HG03520 (cell line): ENCODE data around the gene SMIM38.

Experiments
- ATAC-seq: cut with Tn5 transposase; IDR thresholded peaks from one replicate; pipeline ENCODE4 v1.9.1; 2021; ENCODE audit warnings: mild to moderate bottlenecking, moderate library complexity; ENCODE audit not compliant: unreplicated experiment

Gene SMIM38

GRCh38 chr11:69157822-69158231, 2.1 kb downstream of the SMIM38 start:
- ATAC-seq: no peak

GRCh38 chr11:69158301-69159149, 2.8 kb downstream of the SMIM38 start:
- no peak for ATAC-seq

GRCh38 chr11:69159150-69159852, 3.6 kb downstream of the SMIM38 start:
- no peak for ATAC-seq

GRCh38 chr11:69160296-69161116, 4.8 kb downstream of the SMIM38 start:
- ATAC-seq: no peak

GRCh38 chr11:69161117-69161407, 5.3 kb downstream of the SMIM38 start:
- ATAC-seq: no peak

- no peak for ATAC-seq
Measured at GRCh38 chr11:69162505-69162904, 6.8 kb downstream of the SMIM38 start.

GRCh38 chr11:69163842-69164241, 8.1 kb downstream of the SMIM38 start:
- no peak for ATAC-seq

GRCh38 chr11:69164824-69165223, 9.1 kb downstream of the SMIM38 start:
- no peak for ATAC-seq

GRCh38 chr11:69165775-69166174, 10.0 kb downstream of the SMIM38 start:
- no peak for ATAC-seq

- peak; percentile 94 for ATAC-seq
Measured at GRCh38 chr11:69166218-69167115, 10.7 kb downstream of the SMIM38 start.

- no peak for ATAC-seq
Measured at GRCh38 chr11:69167130-69167915, 11.6 kb downstream of the SMIM38 start.

GRCh38 chr11:69167916-69168691, 12.4 kb downstream of the SMIM38 start:
- ATAC-seq: no peak

GRCh38 chr11:69169479-69169878, 13.7 kb downstream of the SMIM38 start:
- ATAC-seq: no peak

- no peak for ATAC-seq
Measured at GRCh38 chr11:69170704-69171103, 15.0 kb downstream of the SMIM38 start.

- ATAC-seq: no peak
Measured at GRCh38 chr11:69171476-69172240, 15.9 kb downstream of the SMIM38 start.

GRCh38 chr11:69172674-69173073, 16.9 kb downstream of the SMIM38 start:
- ATAC-seq: no peak

GRCh38 chr11:69173331-69173730, 17.6 kb downstream of the SMIM38 start:
- no peak for ATAC-seq

GRCh38 chr11:69173925-69174581, 18.3 kb downstream of the SMIM38 start:
- ATAC-seq: no peak
